A549 (cell line): ENCODE measurements around the gene GATA2. TPM values are rescaled to one million over a fixed set of nuclear protein-coding genes. Genes with fewer than 3 reads are reported as not detected.

Source experiments
- ATAC-seq, 2 experiments: fragments of 200-7000 bp in 1 of 2; fragments of >200 bp in 1 of 2; cut with Nextera tagmentation in 1 of 2; cut with Tn5 transposase in 1 of 2; 3 replicates each; pipeline versions ENCODE4 v1.8.0 to v1.9.1; 2018 to 2020; ENCODE audit warnings: mild to moderate bottlenecking in 1 of 2, moderate library complexity in 1 of 2
- CTCF ChIA-PET: fragments of 300-600 bp; sonication (Branson Sonifier 250); formaldehyde crosslinking; extraction: SDS; loops from one replicate; lab custom pipeline; 2021; ENCODE audit warnings: antibody characterized with exemption, inconsistent platforms; lab: Yijun Ruan, JAX
- POLR2A ChIA-PET: fragments of 350-600 bp; formaldehyde crosslinking; extraction: SDS; loops from one replicate; lab custom pipeline; 2021; ENCODE audit warnings: antibody characterized with exemption, inconsistent platforms; lab: Yijun Ruan, JAX
- DNase-seq, 2 experiments: peaks; one replicate each; pipeline versions ENCODE4 v3.0.0 to v3.0.0-alpha.2; 2011 to 2016; ENCODE audit warnings: low read depth in 1 of 2, low spot score in 1 of 2
- FAIRE-seq: peaks from 2 replicates; lab custom pipeline; 2011; peaks lifted over from hg19 to GRCh38; lab: Jason Lieb, UNC
- H3K27ac ChIP-seq, 2 experiments: fragments of >200 bp; sonication (Bioruptor Twin); formaldehyde crosslinking; 3 replicates each; pipeline ENCODE4 v1.5.1; 2016 to 2017
- H3K4me1 ChIP-seq: fragments of >200 bp; sonication (Bioruptor Twin); formaldehyde crosslinking; 3 replicates; pipeline ENCODE4 v1.6.1; 2016
- H3K4me2 ChIP-seq: fragments of >200 bp; sonication (Bioruptor Twin); formaldehyde crosslinking; 3 replicates; pipeline ENCODE4 v1.6.1; 2016
- H3K4me3 ChIP-seq: fragments of >200 bp; sonication (Bioruptor Twin); formaldehyde crosslinking; 3 replicates; pipeline ENCODE4 v1.5.1; 2016
- H3K9me3 ChIP-seq: fragments of >200 bp; sonication (Bioruptor Twin); formaldehyde crosslinking; 3 replicates; pipeline ENCODE4 v1.6.1; 2016
- CHD4 ChIP-seq: fragments of 200-600 bp; sonication (generic); IDR thresholded peaks from 2 replicates; pipeline ENCODE4 v1.6.1; 2016; ENCODE audit warnings: antibody characterized with exemption, mild to moderate bottlenecking, borderline replicate concordance
- EHF ChIP-seq: fragments of 250-450 bp; sonication (Bioruptor Pico); IDR thresholded peaks from 2 replicates; pipeline ENCODE4 v1.5.0; 2020; ENCODE audit warnings: mild to moderate bottlenecking
- EHMT2 ChIP-seq: fragments of 200-600 bp; sonication (generic); IDR thresholded peaks from 2 replicates; pipeline ENCODE4 v1.6.1; 2016; ENCODE audit warnings: antibody characterized with exemption, low read depth, mild to moderate bottlenecking, moderate library complexity
- FOXS1 ChIP-seq: fragments of 250-450 bp; sonication (Bioruptor Pico); IDR thresholded peaks from 2 replicates; pipeline ENCODE4 v1.5.0; 2020; ENCODE audit warnings: mild to moderate bottlenecking, moderate library complexity
- GATA3 ChIP-seq: IDR thresholded peaks from 2 replicates; pipeline ENCODE4 v1.6.1; 2012; ENCODE audit warnings: borderline replicate concordance
- HMGXB4 ChIP-seq: fragments of 250-450 bp; sonication (Bioruptor Pico); IDR thresholded peaks from 2 replicates; pipeline ENCODE4 v1.5.0; 2021; ENCODE audit warnings: mild to moderate bottlenecking, moderate library complexity, borderline replicate concordance
- MAFK ChIP-seq: fragments of 450-650 bp; IDR thresholded peaks from 2 replicates; pipeline ENCODE4 v1.6.1; 2014; ENCODE audit not compliant: partially characterized antibody
- MAZ ChIP-seq: fragments of 150-350 bp; IDR thresholded peaks from 2 replicates; pipeline ENCODE4 v1.6.1; 2014; ENCODE audit warnings: antibody characterized with exemption, low read depth, low read length, borderline replicate concordance
- NFE2L2 ChIP-seq: fragments of 150-350 bp; conservative IDR thresholded peaks from 2 replicates; pipeline ENCODE4 v1.6.1; 2014; ENCODE audit warnings: low read length
- NR3C1 ChIP-seq: fragments of >200 bp; sonication (Bioruptor Twin); formaldehyde crosslinking; IDR thresholded peaks from 3 replicates; pipeline ENCODE4 v1.6.1; 2017
- PHF8 ChIP-seq: fragments of 200-600 bp; sonication (generic); IDR thresholded peaks from 2 replicates; pipeline ENCODE4 v1.6.1; 2016; ENCODE audit warnings: low read depth, mild to moderate bottlenecking, antibody characterized with exemption, moderate library complexity, borderline replicate concordance
- RCOR1 ChIP-seq: fragments of 150-350 bp; IDR thresholded peaks from 2 replicates; pipeline ENCODE4 v1.6.1; 2014; ENCODE audit warnings: antibody characterized with exemption, low read length, low read depth
- REST ChIP-seq: fragments of 200-600 bp; sonication (generic); IDR thresholded peaks from 2 replicates; pipeline ENCODE4 v1.6.1; 2016; ENCODE audit warnings: antibody characterized with exemption, mild to moderate bottlenecking, moderate library complexity
- RNF2 ChIP-seq: fragments of 200-600 bp; sonication (generic); IDR thresholded peaks from 2 replicates; pipeline ENCODE4 v1.6.1; 2016; ENCODE audit warnings: low read depth, mild to moderate bottlenecking, antibody characterized with exemption, moderate library complexity, borderline replicate concordance
- TFCP2L1 ChIP-seq: fragments of 250-450 bp; sonication (Bioruptor Pico); IDR thresholded peaks from 2 replicates; pipeline ENCODE4 v1.5.0; 2021; ENCODE audit warnings: mild to moderate bottlenecking
- TP53 ChIP-seq: fragments of 250-450 bp; sonication (Bioruptor Pico); IDR thresholded peaks from 2 replicates; pipeline ENCODE4 v1.5.0; 2021; ENCODE audit warnings: mild to moderate bottlenecking, moderate library complexity
- ZFP36 ChIP-seq: fragments of 450-650 bp; IDR thresholded peaks from 2 replicates; pipeline ENCODE4 v1.6.1; 2014; ENCODE audit warnings: borderline replicate concordance; ENCODE audit not compliant: partially characterized antibody
- ZSCAN20 ChIP-seq: fragments of 250-450 bp; sonication (Bioruptor Pico); IDR thresholded peaks from 2 replicates; pipeline ENCODE4 v1.8.0; 2022; ENCODE audit warnings: mild to moderate bottlenecking, moderate library complexity
- WGBS: methylation state at CpG from one replicate; pipeline ENCODE4 v1.1.6; 2017; ENCODE audit errors: missing lambda C conversion rate; 5-methylcytosine and 5-hydroxymethylcytosine counted together
- polyA plus RNA-seq, 4 experiments: library from polyadenylated mRNA; depleted of rRNA in 3 of 4; stranded (reverse); fragments of >200 nt; fragmentation: RNase III in 1 of 4; extraction: RNeasy Plus Mini Kit Qiagen cat#74134 plus additional on column Dnase treatment in 1 of 4; gene quantifications; 2 replicates in 3 of 4; 3 replicates in 1 of 4; pipeline ENCODE4 v1.2.3, GENCODE V29; 2011 to 2017

Gene GATA2
- polyA plus RNA-seq, 2 of the 4 experiments (the other 2 are of a cell fraction): 0.68 to 4.9 TPM

- DNase-seq (no peak), ATAC-seq (no peak), FAIRE-seq (no peak)
- peak overlapping the region; percentile 32; the same call in 1 of the 3 replicates for H3K4me2 ChIP-seq
- H3K27ac ChIP-seq: peak overlapping the region in 1 of 2 experiments; percentile 54; a peak in 2 of 6 replicates
- no peaks in the 10 kb centered on the region for H3K9me3 ChIP-seq
- WGBS: 79% methylated on average over 31 of the region's 33 CpGs
- TF ChIP-seq MAFK: no peak
- TF ChIP-seq TP53: no peak
- TF ChIP-seq EHF (CRISPR knock-in tag): no peak
- TF ChIP-seq CHD4: no peak
- TF ChIP-seq FOXS1 (CRISPR knock-in tag): no peak
- TF ChIP-seq RNF2: no peak
- no peak for TF ChIP-seq NR3C1
- ChIA-PET CTCF (interaction anchor here (0.9 to 1.4 kb wide), 6 partner anchors 10 to 135 kb away, joined by 3 to 5 read pairs (median 4); no protein-coding TSS in a partner anchor), POLR2A (no interaction called here)
- 0 out of 3 replicates have a peak, but pooled peaks cover 10% of the 10 kb centered on the region for H3K4me1 ChIP-seq
- no peak overlapping the region for H3K4me3 ChIP-seq
Measured at GRCh38 chr3:128482666-128483656, 10.0 kb downstream of the GATA2 start.

- H3K27ac ChIP-seq: 0 out of 6 replicates have a peak overlapping the region, but pooled peaks of 1 of the 2 experiments have one; percentile 54
- POLR2A ChIA-PET: no interaction called here
- no peak for FAIRE-seq
- no peak overlapping the region for H3K4me2 ChIP-seq
- no peak overlapping the region for H3K4me3 ChIP-seq
- no peak for TF ChIP-seq REST
- no peak for TF ChIP-seq PHF8
- no peak for TF ChIP-seq HMGXB4 (CRISPR knock-in tag)
- no peak for TF ChIP-seq RCOR1
- no peak for TF ChIP-seq MAFK
- no peak for TF ChIP-seq EHMT2
- no peak for TF ChIP-seq MAZ
- TF ChIP-seq EHF (CRISPR knock-in tag): no peak
- no peak for TF ChIP-seq NFE2L2
- no peak for TF ChIP-seq TFCP2L1 (CRISPR knock-in tag)
- TF ChIP-seq GATA3: no peak
- TF ChIP-seq ZSCAN20: no peak
- TF ChIP-seq ZFP36: no peak
- CTCF ChIA-PET: interaction anchor here (0.9 to 1.4 kb wide), 4 partner anchors 9 to 136 kb away, joined by 3 to 5 read pairs (median 4); no protein-coding TSS in a partner anchor
- H3K4me1 ChIP-seq: 0 out of 3 replicates have a peak, but pooled peaks cover 10% of the 10 kb centered on the region
- WGBS: 93% methylated on average over 9 of the region's 11 CpGs
- no peaks in the 10 kb centered on the region for H3K9me3 ChIP-seq
- no peak for ATAC-seq
- no peak for DNase-seq
Measured at GRCh38 chr3:128482175-128482574, 10.8 kb downstream of the GATA2 start.
